Measurements from ENCODE around the gene CCDC13. TPM values are rescaled to one million over a fixed set of nuclear protein-coding genes. Genes with fewer than 3 reads are reported as not detected.

Gene CCDC13
- total RNA-seq, 6 experiments from 2014 or later: 1.2 to 2.5 (median 1.6) TPM

- Histone ChIP-seq H3K27me3 (no peaks in the 10 kb centered on the region), H3K27ac (no peak overlapping the region), H3K4me3 (no peak overlapping the region), H3K4me1 (no peaks in the 10 kb centered on the region), H3K9me3 (no peaks in the 10 kb centered on the region), H3K36me3 (no peaks in the 10 kb centered on the region)
- TF ChIP-seq POLR2A (IDR thresholded peaks at IDR 0.05): no peak
- TF ChIP-seq CTCF (IDR thresholded peaks at IDR 0.05): no peak
- intact Hi-C loops (cut with DNase I): loop anchor here in 1 of 2 donors (10.0 kb wide), 1 partner anchor 49 kb away; the partner anchor contains the start of gene KLHL40
- DNase-seq: no peak
- ATAC-seq: no peak
- WGBS (ENCODE audit: insufficient coverage, low coverage, low lambda C conversion rate, missing lambda C conversion rate): 89% methylated on average over 3 of the region's 13 CpGs
Observed at GRCh38 chr3:42733501-42734262, 39.4 kb downstream of the CCDC13 start.

- H3K9me3 ChIP-seq: no peaks in the 10 kb centered on the region
- intact Hi-C loops (cut with DNase I): loop anchor here in 1 of 2 donors (10.0 kb wide), 1 partner anchor 48 kb away; the partner anchor contains the start of gene KLHL40
- no peak for ATAC-seq
- no peaks in the 10 kb centered on the region for H3K27me3 ChIP-seq
- H3K27ac ChIP-seq: no peak overlapping the region
- no peaks in the 10 kb centered on the region for H3K4me1 ChIP-seq
- no peaks in the 10 kb centered on the region for H3K36me3 ChIP-seq
- DNase-seq: no peak
- no peak overlapping the region for H3K4me3 ChIP-seq
- TF ChIP-seq CTCF (IDR thresholded peaks at IDR 0.05) (no peak), POLR2A (IDR thresholded peaks at IDR 0.05) (no peak)
- WGBS (ENCODE audit: insufficient coverage, low coverage, low lambda C conversion rate, missing lambda C conversion rate): 98% methylated on average over 6 of the region's 9 CpGs
Observed at GRCh38 chr3:42732829-42733459, 40.1 kb downstream of the CCDC13 start.

GRCh38 chr3:42732196-42732828 lies 40.7 kb downstream of the CCDC13 start:
- intact Hi-C loops (cut with DNase I): loop anchor here in 1 of 2 donors (10.0 kb wide), 1 partner anchor 48 kb away; the partner anchor contains the start of gene KLHL40
- Histone ChIP-seq H3K4me1 (no peaks in the 10 kb centered on the region), H3K4me3 (no peak overlapping the region), H3K9me3 (no peaks in the 10 kb centered on the region), H3K27me3 (no peaks in the 10 kb centered on the region), H3K27ac (no peak overlapping the region), H3K36me3 (no peaks in the 10 kb centered on the region)
- ATAC-seq (no peak), DNase-seq (no peak)
- 100% methylated on average over 1 of the region's 4 CpGs for WGBS (ENCODE audit: insufficient coverage, low coverage, low lambda C conversion rate, missing lambda C conversion rate)
- no peak for TF ChIP-seq POLR2A (IDR thresholded peaks at IDR 0.05)
- TF ChIP-seq CTCF (IDR thresholded peaks at IDR 0.05): no peak

GRCh38 chr3:42731476-42732195 lies 41.4 kb downstream of the CCDC13 start:
- no peaks in the 10 kb centered on the region for H3K27me3 ChIP-seq
- ATAC-seq: no peak
- H3K36me3 ChIP-seq: no peaks in the 10 kb centered on the region
- DNase-seq: no peak
- TF ChIP-seq CTCF (IDR thresholded peaks at IDR 0.05) (no peak), POLR2A (IDR thresholded peaks at IDR 0.05) (no peak)
- no peaks in the 10 kb centered on the region for H3K9me3 ChIP-seq
- 55% methylated on average over 2 of the region's 6 CpGs for WGBS (ENCODE audit: insufficient coverage, low coverage, low lambda C conversion rate, missing lambda C conversion rate)
- no peak overlapping the region for H3K4me3 ChIP-seq
- H3K4me1 ChIP-seq: no peaks in the 10 kb centered on the region
- H3K27ac ChIP-seq: no peak overlapping the region
- intact Hi-C loops (cut with DNase I): loop anchor here in 1 of 2 donors (10.0 kb wide), 1 partner anchor 47 kb away; the partner anchor contains the start of gene KLHL40

Measured in right lobe of liver (tissue), 6 donors.